ENCODE results near the gene RPRD1A.
A peak's percentile ranks its signal among the peaks of the same experiment; 100 is the strongest.
"Not testable (repeated sequence)": the region's sequence is repeated elsewhere in the genome, so short reads cannot be mapped to it uniquely, and the experiment has no call there.

Gene RPRD1A

DNA sequence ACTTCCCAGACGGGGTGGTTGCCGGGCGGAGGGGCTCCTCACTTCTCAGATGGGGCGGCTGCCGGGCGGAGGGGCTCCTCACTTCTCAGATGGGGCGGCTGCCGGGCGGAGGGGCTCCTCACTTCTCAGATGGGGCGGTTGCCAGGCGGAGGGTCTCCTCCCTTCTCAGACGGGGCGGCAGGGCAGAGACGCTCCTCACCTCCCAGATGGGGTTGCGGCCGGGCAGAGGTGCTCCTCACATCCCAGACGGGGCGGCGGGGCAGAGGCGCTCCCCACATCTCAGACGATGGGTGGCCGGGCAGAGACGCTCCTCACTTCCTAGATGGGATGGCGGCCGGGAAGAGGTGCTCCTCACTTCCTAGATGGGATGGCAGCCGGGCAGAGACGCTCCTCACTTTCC, 10.4 kb upstream of the RPRD1A start:
- not testable (repeated sequence) for H3K18ac ChIP-seq (ENCODE audit: low read length); H2BK120ac ChIP-seq (ENCODE audit: low read depth, low read length); H3K27me3 ChIP-seq (ENCODE audit: insufficient read depth, low read length, poor library complexity); H3K4ac ChIP-seq (ENCODE audit: low read depth, low read length); H3K27ac ChIP-seq (ENCODE audit: low read depth, low read length); H2BK5ac ChIP-seq (ENCODE audit: low read length); H4K5ac ChIP-seq (ENCODE audit: low read length); H2BK15ac ChIP-seq (replicated peaks; ENCODE audit: low read depth); H3K56ac ChIP-seq (ENCODE audit: low read length); H2AK5ac ChIP-seq (ENCODE audit: low read length); H3K23ac ChIP-seq (ENCODE audit: low read length); H3K4me2 ChIP-seq (ENCODE audit: low read length); DNase-seq; H4K8ac ChIP-seq (ENCODE audit: low read depth, low read length); H3K36me3 ChIP-seq (ENCODE audit: control insufficient read depth, insufficient read depth, low read length); H3K4me1 ChIP-seq (ENCODE audit: control insufficient read depth, low read depth, low read length); H3K79me2 ChIP-seq (ENCODE audit: control insufficient read depth, insufficient read depth, low read length); H3K79me1 ChIP-seq (ENCODE audit: low read length); H3K4me3 ChIP-seq (ENCODE audit: low read length); H3K9ac ChIP-seq (ENCODE audit: low read length)
- WGBS (ENCODE audit: extremely low coverage, insufficient coverage, low lambda C conversion rate), result no CpG with 5 or more reads among the region's 27 CpGs

- Histone ChIP-seq H3K27ac (ENCODE audit: low read depth, low read length) (no peak overlapping the region), H2BK5ac (ENCODE audit: low read length) (no peak overlapping the region), H3K79me2 (ENCODE audit: control insufficient read depth, insufficient read depth, low read length) (no peaks in the 10 kb centered on the region)
These were observed 8.7 kb upstream of the RPRD1A start for GRCh38 chr18:36075862-36076587.

DNA sequence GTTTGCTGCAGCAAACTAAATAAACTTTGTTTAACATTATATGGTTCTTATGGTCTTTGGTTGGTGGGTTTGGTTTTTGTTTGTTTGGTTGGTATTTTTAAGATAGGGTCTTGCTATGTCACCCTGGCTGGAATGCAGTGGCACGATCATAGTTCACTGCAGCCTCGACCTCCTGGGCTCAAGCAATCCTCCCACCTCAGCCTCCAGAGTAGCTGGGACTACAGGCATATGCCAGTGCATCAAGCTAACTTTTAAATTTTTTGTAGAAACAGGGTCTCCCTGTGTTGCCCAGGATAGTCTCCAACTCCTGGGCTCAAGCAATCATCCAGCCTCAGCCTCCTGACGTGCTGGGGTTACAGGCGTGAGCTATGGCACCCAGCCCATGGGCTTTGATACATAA, 7.1 kb upstream of the RPRD1A start:
- Histone ChIP-seq H3K23ac (ENCODE audit: low read length) (no peak overlapping the region), H3K4me1 (ENCODE audit: control insufficient read depth, low read depth, low read length) (no peaks in the 10 kb centered on the region), H2BK15ac (replicated peaks; ENCODE audit: low read depth) (no peak overlapping the region), H3K18ac (ENCODE audit: low read length) (no peak overlapping the region), H3K4ac (ENCODE audit: low read depth, low read length) (no peak overlapping the region), H3K4me3 (ENCODE audit: low read length) (no peak overlapping the region), H4K8ac (ENCODE audit: low read depth, low read length) (no peak overlapping the region), H3K56ac (ENCODE audit: low read length) (no peak overlapping the region), H3K4me2 (ENCODE audit: low read length) (no peak overlapping the region), H3K79me2 (ENCODE audit: control insufficient read depth, insufficient read depth, low read length) (no peaks in the 10 kb centered on the region), H3K36me3 (ENCODE audit: control insufficient read depth, insufficient read depth, low read length) (no peaks in the 10 kb centered on the region), H3K79me1 (ENCODE audit: low read length) (no peaks in the 10 kb centered on the region), H4K5ac (ENCODE audit: low read length) (no peak overlapping the region), H3K27me3 (ENCODE audit: insufficient read depth, low read length, poor library complexity) (no peaks in the 10 kb centered on the region), H2AK5ac (ENCODE audit: low read length) (no peak overlapping the region), H3K27ac (ENCODE audit: low read depth, low read length) (no peak overlapping the region), H3K9ac (ENCODE audit: low read length) (no peak overlapping the region), H2BK5ac (ENCODE audit: low read length) (no peak overlapping the region), H2BK120ac (ENCODE audit: low read depth, low read length) (no peak overlapping the region)
- WGBS (ENCODE audit: extremely low coverage, insufficient coverage, low lambda C conversion rate), result no CpG with 5 or more reads among the region's 4 CpGs
- DNase-seq, result no peak

More at GRCh38 chr18:36075862-36076587, 8.7 kb upstream of the RPRD1A start:
- WGBS (ENCODE audit: extremely low coverage, insufficient coverage, low lambda C conversion rate), result no CpG with 5 or more reads among the region's 6 CpGs
- H4K5ac ChIP-seq (ENCODE audit: low read length), result no peak overlapping the region
- no peak overlapping the region for H2AK5ac ChIP-seq (ENCODE audit: low read length)
- no peak overlapping the region for H3K18ac ChIP-seq (ENCODE audit: low read length)
- H2BK15ac ChIP-seq (replicated peaks; ENCODE audit: low read depth), result no peak overlapping the region
- H2BK120ac ChIP-seq (ENCODE audit: low read depth, low read length), result no peak overlapping the region
- no peak overlapping the region for H3K23ac ChIP-seq (ENCODE audit: low read length)
- H3K9ac ChIP-seq (ENCODE audit: low read length), result no peak overlapping the region
- no peaks in the 10 kb centered on the region for H3K27me3 ChIP-seq (ENCODE audit: insufficient read depth, low read length, poor library complexity)
- no peak overlapping the region for H3K4me2 ChIP-seq (ENCODE audit: low read length)
- no peaks in the 10 kb centered on the region for H3K4me1 ChIP-seq (ENCODE audit: control insufficient read depth, low read depth, low read length)
- no peak overlapping the region for H3K56ac ChIP-seq (ENCODE audit: low read length)
- H4K8ac ChIP-seq (ENCODE audit: low read depth, low read length), result no peak overlapping the region
- no peaks in the 10 kb centered on the region for H3K36me3 ChIP-seq (ENCODE audit: control insufficient read depth, insufficient read depth, low read length)
- DNase-seq, result peak; percentile 23
- H3K4me3 ChIP-seq (ENCODE audit: low read length), result no peak overlapping the region
- H3K79me1 ChIP-seq (ENCODE audit: low read length), result no peaks in the 10 kb centered on the region
- H3K4ac ChIP-seq (ENCODE audit: low read depth, low read length), result no peak overlapping the region

- no CpG with 5 or more reads among the region's 1 CpG for WGBS (ENCODE audit: extremely low coverage, insufficient coverage, low lambda C conversion rate)
- H3K23ac ChIP-seq (ENCODE audit: low read length), result no peak overlapping the region
- H3K79me1 ChIP-seq (ENCODE audit: low read length), result no peaks in the 10 kb centered on the region
- H3K9ac ChIP-seq (ENCODE audit: low read length), result no peak overlapping the region
- H4K5ac ChIP-seq (ENCODE audit: low read length), result no peak overlapping the region
- H2BK120ac ChIP-seq (ENCODE audit: low read depth, low read length), result no peak overlapping the region
- no peaks in the 10 kb centered on the region for H3K36me3 ChIP-seq (ENCODE audit: control insufficient read depth, insufficient read depth, low read length)
- no peak overlapping the region for H3K18ac ChIP-seq (ENCODE audit: low read length)
- H3K4me2 ChIP-seq (ENCODE audit: low read length), result no peak overlapping the region
- no peak overlapping the region for H3K4me3 ChIP-seq (ENCODE audit: low read length)
- DNase-seq, result no peak
- no peaks in the 10 kb centered on the region for H3K4me1 ChIP-seq (ENCODE audit: control insufficient read depth, low read depth, low read length)
- H3K4ac ChIP-seq (ENCODE audit: low read depth, low read length), result no peak overlapping the region
- H3K27ac ChIP-seq (ENCODE audit: low read depth, low read length), result no peak overlapping the region
- no peak overlapping the region for H2BK5ac ChIP-seq (ENCODE audit: low read length)
- H3K27me3 ChIP-seq (ENCODE audit: insufficient read depth, low read length, poor library complexity), result no peaks in the 10 kb centered on the region
- no peak overlapping the region for H2BK15ac ChIP-seq (replicated peaks; ENCODE audit: low read depth)
- no peak overlapping the region for H3K56ac ChIP-seq (ENCODE audit: low read length)
- no peak overlapping the region for H4K8ac ChIP-seq (ENCODE audit: low read depth, low read length)
- H2AK5ac ChIP-seq (ENCODE audit: low read length), result no peak overlapping the region
- no peaks in the 10 kb centered on the region for H3K79me2 ChIP-seq (ENCODE audit: control insufficient read depth, insufficient read depth, low read length)
These were observed 6.3 kb upstream of the RPRD1A start for GRCh38 chr18:36073676-36074075.

DNA sequence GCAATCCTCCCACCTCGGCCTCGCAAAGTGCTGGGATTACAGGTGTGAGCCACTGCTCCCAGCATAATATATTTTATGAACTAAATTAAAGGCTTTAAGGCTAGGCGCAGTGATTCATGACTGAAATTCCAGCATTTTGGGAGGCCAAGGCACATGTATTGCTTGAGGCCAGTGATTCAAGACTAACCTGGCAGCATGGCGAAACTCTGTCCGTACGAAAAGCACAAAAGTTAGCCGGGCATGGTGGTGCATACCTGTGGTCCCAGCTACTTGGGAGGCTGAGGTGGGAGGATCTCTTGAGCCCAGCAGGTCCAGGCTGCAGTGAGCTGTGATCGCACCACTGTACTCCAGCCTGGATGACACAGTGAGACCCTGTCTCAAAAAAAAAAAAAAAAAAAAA, 5.0 kb upstream of the RPRD1A start:
- H3K4me3 ChIP-seq (ENCODE audit: low read length); H3K79me1 ChIP-seq (ENCODE audit: low read length); DNase-seq; H3K18ac ChIP-seq (ENCODE audit: low read length); H3K27me3 ChIP-seq (ENCODE audit: insufficient read depth, low read length, poor library complexity); H3K4me2 ChIP-seq (ENCODE audit: low read length); H3K56ac ChIP-seq (ENCODE audit: low read length); H2BK5ac ChIP-seq (ENCODE audit: low read length); H3K79me2 ChIP-seq (ENCODE audit: control insufficient read depth, insufficient read depth, low read length); H3K27ac ChIP-seq (ENCODE audit: low read depth, low read length); H3K23ac ChIP-seq (ENCODE audit: low read length); H2BK15ac ChIP-seq (replicated peaks; ENCODE audit: low read depth); H4K5ac ChIP-seq (ENCODE audit: low read length); H4K8ac ChIP-seq (ENCODE audit: low read depth, low read length); H3K36me3 ChIP-seq (ENCODE audit: control insufficient read depth, insufficient read depth, low read length); H3K4me1 ChIP-seq (ENCODE audit: control insufficient read depth, low read depth, low read length); H3K9ac ChIP-seq (ENCODE audit: low read length); H3K4ac ChIP-seq (ENCODE audit: low read depth, low read length); H2AK5ac ChIP-seq (ENCODE audit: low read length); H2BK120ac ChIP-seq (ENCODE audit: low read depth, low read length): not testable (repeated sequence)
- WGBS (ENCODE audit: extremely low coverage, insufficient coverage, low lambda C conversion rate), result no CpG with 5 or more reads among the region's 8 CpGs

DNA sequence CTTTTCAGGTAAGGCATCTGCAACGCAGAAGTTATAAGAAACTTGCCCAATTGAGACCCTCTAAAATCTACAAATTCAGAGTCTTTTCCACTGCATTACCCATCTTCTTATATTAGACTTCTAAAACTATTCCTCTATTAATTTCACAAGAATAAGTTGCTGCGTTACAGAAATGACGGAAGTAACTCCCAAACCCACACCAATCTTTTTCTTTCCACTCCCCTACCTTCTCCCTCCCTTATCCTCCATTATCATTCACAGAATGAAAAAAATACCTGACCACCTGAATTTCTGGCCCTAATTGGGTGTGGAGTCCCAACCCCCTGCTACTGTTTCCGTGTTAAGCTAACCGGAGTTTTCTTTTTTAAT, 689 bp downstream of the RPRD1A start:
- Histone ChIP-seq H3K4me2 (ENCODE audit: low read length) (peak overlapping the region; percentile 82), H3K4me1 (ENCODE audit: control insufficient read depth, low read depth, low read length) (no peaks in the 10 kb centered on the region), H3K27ac (ENCODE audit: low read depth, low read length) (peak overlapping the region; percentile 41), H3K79me1 (ENCODE audit: low read length) (peaks cover 1% of the 10 kb centered on the region), H3K18ac (ENCODE audit: low read length) (peak overlapping the region; percentile 16), H3K79me2 (ENCODE audit: control insufficient read depth, insufficient read depth, low read length) (peaks cover 49% of the 10 kb centered on the region), H2BK15ac (replicated peaks; ENCODE audit: low read depth) (no peak overlapping the region), H2BK120ac (ENCODE audit: low read depth, low read length) (no peak overlapping the region), H3K27me3 (ENCODE audit: insufficient read depth, low read length, poor library complexity) (no peaks in the 10 kb centered on the region), H4K5ac (ENCODE audit: low read length) (no peak overlapping the region), H3K23ac (ENCODE audit: low read length) (no peak overlapping the region), H4K8ac (ENCODE audit: low read depth, low read length) (no peak overlapping the region), H3K56ac (ENCODE audit: low read length) (peak overlapping the region; percentile 99), H3K9ac (ENCODE audit: low read length) (peak overlapping the region; percentile 96), H3K4me3 (ENCODE audit: low read length) (peak overlapping the region; percentile 93), H2BK5ac (ENCODE audit: low read length) (no peak overlapping the region), H2AK5ac (ENCODE audit: low read length) (no peak overlapping the region), H3K4ac (ENCODE audit: low read depth, low read length) (no peak overlapping the region), H3K36me3 (ENCODE audit: control insufficient read depth, insufficient read depth, low read length) (no peaks in the 10 kb centered on the region)
- no CpG with 5 or more reads among the region's 5 CpGs for WGBS (ENCODE audit: extremely low coverage, insufficient coverage, low lambda C conversion rate)
- DNase-seq, result peak; percentile 11
